Measurements from ENCODE around the gene ARSH.

- TF ChIP-seq CTCF (IDR thresholded peaks at IDR 0.05) (no peak), POLR2A (IDR thresholded peaks at IDR 0.05) (no peak), POLR2AphosphoS5 (IDR thresholded peaks at IDR 0.05) (no peak)
These were observed 38.8 kb upstream of the ARSH start for GRCh38 chrX:2967584-2967983.
